Measurements from ENCODE around the gene NRN1. TPM values are rescaled to one million over a fixed set of nuclear protein-coding genes. Genes with fewer than 3 reads are reported as not detected.

Gene NRN1
- total RNA-seq, result 1 to 10 TPM in 2 of 4 donors, not detected in 2; 1.4 to 2.8 TPM

- TF ChIP-seq POLR2A (IDR thresholded peaks at IDR 0.05) (no peak), CTCF (IDR thresholded peaks at IDR 0.05) (no peak)
- DNase-seq, result no peak
- Histone ChIP-seq H3K4me3 (peak within 1 kb of the TSS; percentile 16 to 58 (median 43)), H3K36me3 (no peaks in the 10 kb centered on the region), H3K27ac (peak within 1 kb of the TSS in 2 of 4 donors; percentile 35 to 47), H3K27me3 (peaks cover 0 to 78% of the 10 kb centered on the region in 2 donors), H3K4me1 (peaks cover 0 to 48% (median 22%) of the 10 kb centered on the region in 4 donors), H3K9me3 (peaks cover 0 to 35% (median 0%) of the 10 kb centered on the region in 4 donors)
Observed at GRCh38 chr6:6006428-6007365, at the start of gene NRN1. NRN1 (minus strand) TSS chr6:6006925; CDS start chr6:6006749, 176 bp downstream.

- TF ChIP-seq POLR2A (IDR thresholded peaks at IDR 0.05), result no peak
- no peak for TF ChIP-seq CTCF (IDR thresholded peaks at IDR 0.05)
- H3K9me3 ChIP-seq, result no peaks in the 10 kb centered on the region
Observed at GRCh38 chr6:6052216-6052615, 45.5 kb upstream of the NRN1 start.

GRCh38 chr6:6046716-6047115 is 40.0 kb upstream of the NRN1 start:
- Histone ChIP-seq H3K27me3 (no peaks in the 10 kb centered on the region), H3K4me1 (no peaks in the 10 kb centered on the region), H3K27ac (no peak overlapping the region), H3K36me3 (no peaks in the 10 kb centered on the region), H3K9me3 (no peaks in the 10 kb centered on the region), H3K4me3 (no peak overlapping the region)
- DNase-seq, result no peak
- TF ChIP-seq CTCF (IDR thresholded peaks at IDR 0.05), result no peak
- no peak for TF ChIP-seq POLR2A (IDR thresholded peaks at IDR 0.05)

More at GRCh38 chr6:6052216-6052615, 45.5 kb upstream of the NRN1 start:
- Histone ChIP-seq H3K4me1 (no peaks in the 10 kb centered on the region), H3K27me3 (no peaks in the 10 kb centered on the region), H3K4me3 (no peak overlapping the region), H3K36me3 (no peaks in the 10 kb centered on the region), H3K27ac (no peak overlapping the region)
- DNase-seq, result no peak

GRCh38 chr6:6039946-6040509 is 33.3 kb upstream of the NRN1 start:
- H3K36me3 ChIP-seq, result no peaks in the 10 kb centered on the region
- H3K4me3 ChIP-seq, result no peak overlapping the region
- no peak overlapping the region for H3K27ac ChIP-seq
- TF ChIP-seq CTCF (IDR thresholded peaks at IDR 0.05), result no peak
- no peak for TF ChIP-seq POLR2A (IDR thresholded peaks at IDR 0.05)
- H3K27me3 ChIP-seq, result no peaks in the 10 kb centered on the region
- no peaks in the 10 kb centered on the region for H3K4me1 ChIP-seq
- H3K9me3 ChIP-seq, result no peaks in the 10 kb centered on the region
- DNase-seq, result no peak

- H3K36me3 ChIP-seq, result no peaks in the 10 kb centered on the region
- no peak overlapping the region for H3K27ac ChIP-seq
- H3K9me3 ChIP-seq, result no peaks in the 10 kb centered on the region
- TF ChIP-seq CTCF (IDR thresholded peaks at IDR 0.05), result no peak
- no peak for TF ChIP-seq POLR2A (IDR thresholded peaks at IDR 0.05)
- H3K27me3 ChIP-seq, result no peaks in the 10 kb centered on the region
- no peak for DNase-seq
- no peak overlapping the region for H3K4me3 ChIP-seq
- H3K4me1 ChIP-seq, result no peaks in the 10 kb centered on the region
Observed at GRCh38 chr6:6037179-6037578, 30.5 kb upstream of the NRN1 start.
